K562 (cell line): ENCODE results near the gene COPG2. TPM values are rescaled to one million over a fixed set of nuclear protein-coding genes. Genes with fewer than 3 reads are reported as not detected.

Experiments used
- ATAC-seq: fragments of 200-7000 bp; cut with Tn5 transposase; 3 replicates; pipeline ENCODE4 v1.9.1; 2020; ENCODE audit warnings: moderate library complexity
- BruUV-seq: library from RNA; stranded (reverse); fragments of 400-500 nt; replicated peaks from 2 replicates; lab custom pipeline; 2021; lab: Mats Ljungman, UMichigan
- CTCF ChIA-PET: fragments of 300-600 bp; formaldehyde crosslinking; extraction: SDS; loops from one replicate; lab custom pipeline; 2021; ENCODE audit warnings: low intra/inter-chr PET ratio; lab: Yijun Ruan, JAX
- POLR2A ChIA-PET: fragments of 300-600, 350-650 bp; sonication (Branson Sonifier 250); formaldehyde crosslinking; extraction: SDS; loops from one replicate; lab custom pipeline; 2021; ENCODE audit warnings: antibody characterized with exemption, inconsistent platforms; lab: Yijun Ruan, JAX
- DNase-seq, 4 experiments: peaks; one replicate each; pipeline versions ENCODE4 v3.0.0 to v3.0.0-alpha.2; 2011 to 2018; ENCODE audit warnings: low spot score in 3 of 4, mixed read lengths in 3 of 4; ENCODE audit errors: extremely low read depth in 1 of 4
- FAIRE-seq: peaks from 2 replicates; lab custom pipeline; 2011; peaks lifted over from hg19 to GRCh38; lab: Jason Lieb, UNC
- H2AFZ ChIP-seq: 2 replicates; pipeline ENCODE4 v1.6.0; 2011; ENCODE audit warnings: low read depth, low read length, control low read depth, inconsistent platforms
- H3K27ac ChIP-seq: fragments of 200-600 bp; 3 replicates; pipeline ENCODE4 v1.8.0; 2011; ENCODE audit warnings: low read depth, mild to moderate bottlenecking, control low read depth, inconsistent platforms, low read length, moderate library complexity, mixed read lengths; ENCODE audit errors: extremely low read depth
- H3K27me3 ChIP-seq, 2 experiments: fragments of 300-600 bp in 1 of 2; 2 replicates in 1 of 2; 3 replicates in 1 of 2; pipeline versions ENCODE4 v1.6.0 to v1.8.0; 2011; ENCODE audit warnings: inconsistent platforms in 2 of 2, low read length in 2 of 2, mild to moderate bottlenecking in 1 of 2, mixed read lengths in 1 of 2, moderate library complexity in 1 of 2; ENCODE audit not compliant: control insufficient read depth in 2 of 2, insufficient read depth in 2 of 2
- H3K36me3 ChIP-seq: fragments of 300-600 bp; 3 replicates; pipeline ENCODE4 v1.8.0; 2011; ENCODE audit warnings: mild to moderate bottlenecking, low read length, inconsistent platforms; ENCODE audit not compliant: control insufficient read depth, insufficient read depth
- H3K4me1 ChIP-seq, 2 experiments: fragments of 200-600 bp in 1 of 2; replicated peaks in 1 of 2; 2 replicates in 1 of 2; 3 replicates in 1 of 2; pipeline versions ENCODE4 v1.5.1 to v1.8.0; 2011; ENCODE audit warnings: inconsistent platforms in 2 of 2, low read length in 2 of 2, mild to moderate bottlenecking in 1 of 2, mixed read lengths in 1 of 2, moderate library complexity in 1 of 2; ENCODE audit not compliant: control insufficient read depth in 2 of 2, insufficient read depth in 2 of 2
- H3K4me2 ChIP-seq: 2 replicates; pipeline ENCODE4 v1.6.1; 2011; ENCODE audit warnings: low read length, control low read depth, inconsistent platforms, mixed read lengths; ENCODE audit not compliant: insufficient read depth
- H3K4me3 ChIP-seq: fragments of 200-600 bp; sonication (generic), shearing (Covaris generic); 2 replicates; pipeline ENCODE4 v1.5.1; 2016; ENCODE audit warnings: control low read depth, inconsistent platforms
- H3K79me2 ChIP-seq: fragments of 200-600 bp; 3 replicates; pipeline ENCODE4 v1.8.0; 2011; ENCODE audit warnings: low read length, inconsistent platforms; ENCODE audit not compliant: control insufficient read depth, insufficient read depth
- H3K9ac ChIP-seq, 2 experiments: 2 replicates each; pipeline versions ENCODE4 v1.6.0 to v1.6.1; 2011; ENCODE audit warnings: low read depth in 2 of 2, low read length in 2 of 2, control low read depth in 1 of 2, inconsistent platforms in 1 of 2, mild to moderate bottlenecking in 1 of 2, mixed read lengths in 1 of 2; ENCODE audit not compliant: insufficient read depth in 1 of 2
- H3K9me1 ChIP-seq: one replicate; pipeline ENCODE4 v1.6.0; 2011; ENCODE audit warnings: inconsistent platforms, mild to moderate bottlenecking, low read length, moderate library complexity; ENCODE audit not compliant: control insufficient read depth, insufficient read depth
- H3K9me3 ChIP-seq: replicated peaks from 2 replicates; pipeline ENCODE4 v1.5.1; 2011; ENCODE audit warnings: low read depth, low read length, inconsistent platforms; ENCODE audit not compliant: control insufficient read depth, insufficient read depth
- H4K20me1 ChIP-seq: replicated peaks from 2 replicates; pipeline ENCODE4 v1.6.1; 2011; ENCODE audit warnings: low read length, inconsistent platforms, mixed read lengths; ENCODE audit not compliant: control insufficient read depth, insufficient read depth
- C11orf30 ChIP-seq: fragments of 450-650 bp; IDR thresholded peaks from 2 replicates; pipeline ENCODE4 v1.6.1; 2016; ENCODE audit warnings: low read depth, mild to moderate bottlenecking
- CEBPG ChIP-seq, 3 experiments: fragments of 200-800 bp in 1 of 3; sonication (Bioruptor generic) in 1 of 3; sonication (generic) in 1 of 3; formaldehyde crosslinking in 1 of 3; IDR thresholded peaks in 2 of 3; conservative IDR thresholded peaks in 1 of 3; 2 replicates each; pipeline versions ENCODE4 v1.6.1 to v1.8.0; 2016 to 2022; ENCODE audit warnings: missing compliant biosample characterization in 2 of 3, missing genetic modification characterization in 2 of 3, mild to moderate bottlenecking in 1 of 3, missing genetic modification reagents in 1 of 3
- JUN ChIP-seq, 2 experiments: sonication (generic) in 1 of 2; formaldehyde crosslinking in 1 of 2; IDR thresholded peaks; 2 replicates each; pipeline versions ENCODE4 v1.6.1 to v1.8.0; 2012 to 2022; ENCODE audit warnings: borderline replicate concordance in 2 of 2, mild to moderate bottlenecking in 2 of 2, improper control_type of control experiment in 1 of 2, low read depth in 1 of 2, low read length in 1 of 2, missing genetic modification reagents in 1 of 2
- MAFG ChIP-seq: fragments of 450-650 bp; conservative IDR thresholded peaks from 2 replicates; pipeline ENCODE4 v1.6.1; 2016; ENCODE audit warnings: missing genetic modification characterization, missing compliant biosample characterization
- MAFK ChIP-seq: IDR thresholded peaks from 2 replicates; pipeline ENCODE4 v1.6.1; 2011; ENCODE audit warnings: low read length, improper control_type of control experiment
- NFIX ChIP-seq: fragments of 250-450 bp; sonication (Bioruptor Pico); IDR thresholded peaks from 2 replicates; pipeline ENCODE4 v1.4.0; 2020; ENCODE audit warnings: low read depth, mild to moderate bottlenecking, moderate library complexity
- RFX5 ChIP-seq: IDR thresholded peaks from 2 replicates; pipeline ENCODE4 v1.6.1; 2011; ENCODE audit warnings: low read depth, mild to moderate bottlenecking, improper control_type of control experiment, low read length
- TCF3 ChIP-seq: sonication (generic); formaldehyde crosslinking; IDR thresholded peaks from 2 replicates; pipeline ENCODE4 v1.4.0; 2020; ENCODE audit warnings: mild to moderate bottlenecking, missing genetic modification reagents
- ZNF316 ChIP-seq: fragments of 450-650 bp; IDR thresholded peaks from 2 replicates; pipeline ENCODE4 v1.6.1; 2016
- WGBS: fragments of 100-300 bp; shearing (Covaris generic); methylation state at CpG from one replicate; pipeline ENCODE4 v1.1.6; 2016; ENCODE audit warnings: low coverage, mixed read lengths; ENCODE audit not compliant: insufficient coverage; ENCODE audit errors: missing lambda C conversion rate; 5-methylcytosine and 5-hydroxymethylcytosine counted together
- in situ Hi-C: fragments of 300-500 bp; cut with MboI; formaldehyde crosslinking; loops from 4 replicates; pipeline ENCODE4 v1.15.0; 2018; ENCODE audit warnings: inconsistent platforms, mixed read lengths
- intact Hi-C: fragments of 100-400 bp; cut with micrococcal nuclease; formaldehyde crosslinking; loops from 2 replicates; pipeline ENCODE4 v1.14.2; 2022
- polyA plus RNA-seq, 8 experiments: library from polyadenylated mRNA; depleted of rRNA in 4 of 8; stranded (reverse) in 5 of 8; unstranded in 3 of 8; fragments of >200 nt; fragmentation: Nextera tagmentation in 2 of 8; fragmentation: Illumina TruSeq in 1 of 8; extraction: Ambion mirVana in 2 of 8; extraction: Trizol in 1 of 8; gene quantifications; 2 replicates each; pipeline versions ENCODE4 v1.2.1 to v1.2.3, GENCODE V29; 2011 to 2014; ENCODE audit warnings: inconsistent platforms in 1 of 8, missing spikeins in 1 of 8
- total RNA-seq, 7 experiments: library from RNA; depleted of rRNA in 6 of 7; stranded (reverse); fragments of >200 nt in 6 of 7; fragmentation: Illumina TruSeq in 2 of 7; extraction: Trizol in 2 of 7; gene quantifications; 2 replicates each; pipeline versions ENCODE4 v1.2.1 to v1.2.3, GENCODE V29; 2011 to 2021; ENCODE audit warnings: low replicate concordance in 1 of 7

Gene COPG2
- total and polyA plus RNA-seq, 9 of the 15 experiments (the other 6 are each of a cell fraction or from before 2014, with no cell fraction given) = 6.6 to 104 (median 32.5) TPM

- in situ Hi-C loops (no loop called here), intact Hi-C loops (no loop called here)
- 0% methylated on average over 1 of the region's 1 CpG for WGBS
- no peaks in the 10 kb centered on the region for H3K4me1 ChIP-seq
- BruUV-seq = no TSS peak
- H3K79me2 ChIP-seq = no peaks in the 10 kb centered on the region
- H3K4me3 ChIP-seq = no peak overlapping the region
- peaks cover 0 to 4% of the 10 kb centered on the region in 2 experiments; a peak in 2 of 5 replicates for H3K27me3 ChIP-seq
- no peak overlapping the region for H3K27ac ChIP-seq
- H3K9me3 ChIP-seq = no peaks in the 10 kb centered on the region
- ChIA-PET CTCF (no interaction called here), POLR2A (interaction anchor here (0.6 to 1.3 kb wide), 3 partner anchors 15 to 158 kb away, joined by 3 to 6 read pairs (median 3); no protein-coding TSS in a partner anchor)
- ATAC-seq (no peak), DNase-seq (no peak), FAIRE-seq (no peak)
- H3K9ac ChIP-seq = no peak overlapping the region
- no peak overlapping the region for H3K4me2 ChIP-seq
- no peaks in the 10 kb centered on the region for H3K9me1 ChIP-seq
- H4K20me1 ChIP-seq = no peaks in the 10 kb centered on the region
- no peaks in the 10 kb centered on the region for H3K36me3 ChIP-seq
- H2AFZ ChIP-seq = no peak overlapping the region
- TF ChIP-seq NFIX (CRISPR knock-in tag) (no peak), C11orf30 (peak; percentile 61; the same call in 1 of the 2 replicates), ZNF316 (peak; percentile 84), JUN (IDR thresholded peaks at IDR 0.05; ENCODE audit: borderline replicate concordance, low read depth, low read length) (no peak), JUN (CRISPR knock-in tag; IDR thresholded peaks at IDR 0.05; ENCODE audit: borderline replicate concordance) (no peak), CEBPG (CRISPR knock-in tag; IDR thresholded peaks at IDR 0.05) (no peak), CEBPG (tag; conservative IDR thresholded peaks at IDR 0.05 in 1 of 2, IDR thresholded peaks at IDR 0.05 in 1 of 2) (0 out of 4 replicates have a peak, but pooled peaks of 1 of the 2 experiments have one; percentile 7), MAFK (peak; percentile 10; the same call in 1 of the 2 replicates), MAFG (tag) (peak; percentile 46; the same call in 1 of the 2 replicates), TCF3 (CRISPR knock-in tag) (no peak), RFX5 (0 out of 2 replicates have a peak, but pooled peaks have one; percentile 43)
Measured at GRCh38 chr7:130700760-130701159, 32.2 kb upstream of the COPG2 start.
